Posterior cingulate gyrus (tissue), 11 donors: Measurements from ENCODE around the gene TMEM150B.

Experiments
- DNase-seq, 10 donors: peaks; one replicate each; pipeline versions ENCODE4 v3.0.0 to v3.0.0-alpha.2; 2020 to 2021; ENCODE audit warnings: mixed read lengths in 3 of 10
- intact Hi-C: fragments of 100-400 bp; cut with DNase I; formaldehyde crosslinking; loops from one replicate; pipeline ENCODE4 v1.15.1; 2023

TMEM150B gene

GRCh38 chr19:55355213-55355821 lies 30.2 kb upstream of the TMEM150B start:
- no peak for DNase-seq
- intact Hi-C loops: no loop called here

DNA sequence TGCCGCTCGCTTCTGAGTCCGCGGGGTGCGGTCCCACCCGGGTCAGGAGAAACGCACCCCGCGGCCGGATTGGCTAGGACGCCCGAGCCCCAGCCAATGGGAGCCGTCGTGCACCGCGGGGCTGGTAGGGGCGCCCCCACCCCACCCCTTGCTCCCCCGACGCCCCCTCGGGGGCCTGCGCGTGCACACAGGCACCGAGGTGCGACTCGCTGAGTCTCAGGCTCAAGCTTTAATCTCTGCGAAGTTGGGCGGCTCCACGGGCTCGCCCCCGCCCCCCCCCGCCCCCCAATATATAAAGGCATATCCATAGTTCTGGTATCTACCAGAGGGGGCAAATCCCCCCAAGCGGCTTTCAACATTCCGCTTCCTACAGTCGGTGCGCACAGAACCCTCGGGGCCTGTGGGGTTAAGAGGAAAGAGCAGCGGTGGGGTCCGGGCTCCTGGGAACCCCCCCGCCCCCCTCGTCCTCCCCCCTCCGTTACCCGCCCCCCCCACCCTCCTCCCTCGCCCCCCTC lies 29.6 kb upstream of the TMEM150B start, which contains the start of gene COX6B2:
Gene COX6B2 (minus strand): TSS at position 22 of the 515 bp plus-strand sequence. CDS start 198 bp downstream, outside the sequence.
- intact Hi-C loops: no loop called here
- DNase-seq: no peak

DNA sequence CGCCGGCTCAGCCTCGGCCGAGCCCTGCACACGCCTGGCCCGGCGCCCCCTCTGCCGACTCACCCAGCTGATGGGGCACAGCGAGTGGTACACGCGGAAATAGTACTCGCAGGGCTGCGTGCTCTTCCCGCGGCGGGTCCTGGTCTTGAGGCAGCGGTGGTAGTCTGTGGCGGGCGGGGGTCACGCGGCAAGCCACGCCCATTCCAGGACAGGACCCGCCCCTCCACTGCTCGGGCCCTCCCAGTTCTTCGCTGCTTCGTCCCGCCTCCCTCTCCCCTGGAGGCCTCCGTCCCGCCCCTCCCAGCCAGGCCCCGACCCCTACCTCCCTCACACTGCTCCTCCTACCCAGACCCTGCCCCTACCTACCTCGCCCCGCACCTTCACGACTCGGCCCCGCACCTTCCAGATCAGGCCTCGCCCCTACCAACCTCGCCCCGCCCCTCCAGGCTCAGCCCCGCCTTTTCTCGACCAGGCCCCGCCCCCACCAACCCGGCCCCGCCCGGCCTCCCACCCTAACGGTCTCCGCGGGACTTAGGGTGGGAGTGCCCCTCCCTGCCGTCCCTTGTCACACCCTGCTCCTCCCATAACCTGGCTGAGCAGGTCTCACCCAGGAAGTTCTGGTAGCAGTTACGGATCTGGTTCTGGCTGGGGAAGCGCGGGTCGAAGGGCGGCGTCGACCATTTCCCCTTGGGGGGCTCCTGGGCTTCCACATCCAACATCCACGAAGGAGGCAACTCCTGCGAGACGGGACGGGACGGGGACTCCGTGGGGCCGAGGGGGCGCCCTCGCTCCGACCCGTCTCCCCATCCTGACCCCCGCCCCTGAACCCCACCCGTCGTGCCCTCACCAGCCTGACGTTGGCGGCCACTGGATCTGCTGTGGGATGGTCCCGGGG lies 28.9 kb upstream of the TMEM150B start:
- intact Hi-C loops: no loop called here
- DNase-seq: peak in 1 of 10 donors; percentile 38

- DNase-seq: no peak
- intact Hi-C loops: no loop called here
These were observed 28.2 kb upstream of the TMEM150B start for GRCh38 chr19:55353356-55353802.

GRCh38 chr19:55352549-55353145 lies 27.5 kb upstream of the TMEM150B start:
- no peak for DNase-seq
- intact Hi-C loops: no loop called here

DNA sequence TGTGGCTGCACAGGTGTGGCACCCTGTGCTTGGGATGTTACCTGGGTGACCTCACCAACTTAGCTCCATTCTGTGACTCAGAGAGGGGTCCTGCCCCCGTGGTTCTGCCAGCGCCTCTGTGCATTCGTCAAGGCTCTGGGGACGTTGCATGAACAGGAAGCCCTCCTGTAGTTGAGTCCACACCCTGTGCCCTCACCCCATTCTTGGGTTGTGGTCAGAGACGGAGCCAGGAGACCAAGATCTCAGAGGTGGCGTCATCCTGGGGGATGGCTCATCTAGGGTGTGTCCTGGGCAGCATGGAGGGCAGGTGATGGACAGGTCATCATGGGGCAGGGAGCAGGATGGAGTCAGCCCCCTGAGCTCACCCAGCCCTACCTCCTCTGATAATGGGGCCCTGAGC lies 26.9 kb upstream of the TMEM150B start:
- intact Hi-C loops: no loop called here
- no peak for DNase-seq

- DNase-seq: no peak
- intact Hi-C loops: no loop called here
These were observed 25.6 kb upstream of the TMEM150B start for GRCh38 chr19:55350620-55351315.

GRCh38 chr19:55348317-55349034 lies 23.3 kb upstream of the TMEM150B start:
- peak in 1 of 10 donors; percentile 78 for DNase-seq
- intact Hi-C loops: no loop called here

DNA sequence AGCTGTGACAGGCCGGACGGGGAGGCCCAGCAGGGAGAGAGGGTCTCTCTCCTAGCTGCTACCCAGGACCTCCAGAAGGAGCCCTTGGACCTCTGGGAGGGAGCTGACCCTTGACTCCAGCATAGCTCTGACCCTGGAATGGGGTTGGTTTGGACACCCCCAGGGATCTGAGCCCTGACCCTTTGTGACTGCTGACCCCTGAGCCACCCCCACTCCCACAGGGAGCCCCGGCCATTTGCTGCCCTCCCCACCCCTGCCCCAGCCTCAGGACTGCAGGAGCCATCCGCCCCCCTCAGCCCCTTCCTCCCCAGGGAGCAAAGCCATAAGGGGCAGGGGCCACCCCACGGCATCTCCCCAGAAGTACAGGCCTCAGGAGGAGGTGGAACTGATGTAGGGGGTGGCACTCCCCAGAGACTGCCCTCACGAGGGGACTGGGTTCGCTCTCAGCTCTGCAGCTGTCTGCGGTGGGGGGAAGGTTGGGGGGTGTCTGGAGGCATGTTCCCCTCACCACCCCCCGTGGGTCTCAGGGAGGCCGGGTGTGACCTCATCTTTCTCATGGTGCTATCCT lies 22.4 kb upstream of the TMEM150B start:
- intact Hi-C loops: no loop called here
- no peak for DNase-seq

- no peak for DNase-seq
- intact Hi-C loops: no loop called here
These were observed 21.7 kb upstream of the TMEM150B start for GRCh38 chr19:55346725-55347441.

DNA sequence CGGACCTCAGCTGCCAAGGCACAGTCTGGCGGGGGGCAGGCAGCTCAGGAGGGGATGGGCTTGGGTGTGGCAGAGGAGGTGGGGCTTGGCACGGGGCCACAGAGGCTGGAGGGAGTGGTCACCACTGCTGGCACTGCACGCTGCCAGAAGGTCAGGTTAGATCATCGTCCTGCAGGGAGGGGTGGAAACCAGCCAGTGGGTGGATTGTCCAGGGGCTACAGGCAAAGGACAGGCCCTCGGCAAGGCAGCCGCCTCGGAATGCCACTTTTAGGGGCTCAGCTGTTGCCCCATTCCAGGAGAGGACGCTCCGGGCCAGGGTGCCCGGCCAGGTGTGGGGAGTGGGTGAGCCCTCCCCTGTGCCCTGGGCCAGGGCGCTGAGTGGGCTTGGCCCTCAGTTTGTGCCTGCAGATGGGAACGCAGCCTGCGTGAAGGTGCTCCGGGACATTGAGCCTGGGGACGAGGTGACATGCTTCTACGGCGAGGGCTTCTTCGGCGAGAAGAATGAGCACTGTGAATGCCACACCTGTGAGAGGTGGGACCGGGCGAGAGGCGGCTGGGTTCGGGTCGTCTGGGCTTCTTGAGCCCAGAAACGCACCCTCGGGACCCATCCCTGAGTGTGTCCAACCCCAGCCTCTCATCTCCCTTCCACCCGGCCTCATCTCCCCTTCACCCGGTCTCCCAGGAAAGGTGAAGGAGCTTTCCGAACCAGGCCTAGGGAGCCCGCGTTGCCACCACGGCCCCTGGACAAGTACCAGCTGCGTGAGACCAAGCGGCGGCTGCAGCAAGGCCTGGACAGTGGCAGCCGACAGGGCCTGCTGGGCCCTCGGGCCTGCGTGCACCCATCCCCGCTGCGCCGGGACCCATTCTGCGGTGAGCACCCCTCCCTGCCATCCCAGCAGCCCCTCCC lies 20.9 kb upstream of the TMEM150B start:
- DNase-seq: no peak
- intact Hi-C loops: no loop called here

DNA sequence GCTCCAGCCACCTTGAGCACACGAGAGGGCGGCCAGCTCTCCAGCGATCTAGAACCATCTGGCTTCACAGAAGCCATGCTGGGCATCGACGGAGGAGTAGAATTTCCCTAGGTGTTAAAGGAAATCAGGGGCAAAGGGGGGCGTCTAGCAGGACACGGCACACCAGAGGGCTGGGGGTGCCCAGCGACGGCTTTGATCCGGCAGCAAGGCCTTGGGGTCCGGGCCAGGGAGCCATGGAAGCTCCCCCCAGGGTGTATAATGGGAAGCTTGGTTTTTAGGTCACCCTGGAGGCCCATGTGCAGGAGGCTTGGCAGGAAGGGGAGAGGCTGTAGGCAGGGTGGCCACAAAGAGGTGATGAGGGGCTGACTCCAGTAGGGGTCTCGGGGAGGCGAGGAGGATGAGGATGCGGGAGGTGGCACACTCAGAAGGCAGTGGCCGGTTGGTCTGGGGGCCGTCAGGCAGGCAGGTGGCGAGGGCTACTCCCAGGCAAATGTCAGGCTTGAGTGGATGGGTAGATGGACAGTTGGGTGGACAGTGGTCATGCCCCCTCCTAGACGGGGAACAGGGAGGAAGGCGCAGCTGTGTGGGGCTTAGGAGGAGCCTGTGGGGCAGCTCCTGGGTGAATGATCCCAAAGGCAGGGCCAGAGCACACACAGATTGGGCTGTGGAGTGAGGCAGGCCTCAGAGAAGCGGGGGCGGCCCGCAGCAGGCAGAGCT lies 20.1 kb upstream of the TMEM150B start:
- no peak for DNase-seq
- intact Hi-C loops: no loop called here

DNA sequence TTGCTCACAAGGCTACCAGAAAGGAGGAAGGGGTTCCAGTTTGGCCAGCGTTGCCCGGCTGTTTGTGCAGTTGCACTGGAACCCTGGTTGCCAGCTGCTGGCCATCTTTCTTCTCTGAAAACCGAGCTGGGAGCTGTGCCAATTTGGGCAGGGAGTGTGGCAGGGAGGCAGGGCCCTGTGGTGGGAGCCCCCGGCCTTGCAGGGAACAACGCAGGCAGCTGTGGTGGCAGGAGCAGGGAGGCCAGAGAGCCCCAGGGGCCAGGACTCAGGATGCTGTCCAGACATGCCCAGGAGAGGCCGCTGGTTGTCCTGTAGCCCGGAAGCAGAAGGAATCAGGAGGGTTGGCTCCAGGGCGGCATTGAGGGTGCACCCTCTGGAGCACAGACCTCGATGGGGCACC lies 19.3 kb upstream of the TMEM150B start:
- intact Hi-C loops: no loop called here
- peak in 8 of 10 donors; percentile 27 to 94 (median 68) for DNase-seq

- intact Hi-C loops: no loop called here
- no peak for DNase-seq
These were observed 16.7 kb upstream of the TMEM150B start for GRCh38 chr19:55341595-55342531.

DNA sequence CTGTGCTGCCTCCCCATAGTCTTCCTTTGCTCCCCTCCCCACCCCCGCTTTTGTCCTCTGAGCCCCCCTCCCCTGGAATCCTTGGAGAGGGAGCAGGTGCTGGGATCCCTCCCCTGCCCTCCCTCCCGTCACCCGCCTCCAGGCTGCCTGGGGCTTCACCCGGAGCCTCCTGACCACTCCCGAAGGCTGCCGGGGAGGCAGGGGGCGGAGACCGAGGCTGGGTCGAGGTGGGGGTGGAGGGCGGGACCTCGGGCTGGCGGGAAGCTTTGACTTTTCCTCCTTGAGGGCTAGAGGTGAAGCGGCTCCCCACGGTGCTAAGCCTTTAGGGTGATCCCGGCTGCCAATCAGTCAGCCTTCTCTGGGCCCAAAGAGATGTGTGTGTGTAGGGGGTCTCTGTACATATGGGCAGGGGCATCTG lies 16.0 kb upstream of the TMEM150B start:
- intact Hi-C loops: no loop called here
- DNase-seq: peak in 7 of 10 donors; percentile 31 to 93 (median 49)

- DNase-seq: peak in 1 of 10 donors; percentile 10
- intact Hi-C loops: no loop called here
These were observed 15.6 kb upstream of the TMEM150B start for GRCh38 chr19:55340784-55341147.
